GM21528 (cell line): ENCODE measurements around the gene CACNA1C.

Experiments
- ATAC-seq: cut with Tn5 transposase; IDR thresholded peaks from one replicate; pipeline ENCODE4 v1.9.1; 2021; ENCODE audit warnings: mild to moderate bottlenecking, moderate library complexity; ENCODE audit not compliant: unreplicated experiment, low FRiP score

CACNA1C gene

DNA sequence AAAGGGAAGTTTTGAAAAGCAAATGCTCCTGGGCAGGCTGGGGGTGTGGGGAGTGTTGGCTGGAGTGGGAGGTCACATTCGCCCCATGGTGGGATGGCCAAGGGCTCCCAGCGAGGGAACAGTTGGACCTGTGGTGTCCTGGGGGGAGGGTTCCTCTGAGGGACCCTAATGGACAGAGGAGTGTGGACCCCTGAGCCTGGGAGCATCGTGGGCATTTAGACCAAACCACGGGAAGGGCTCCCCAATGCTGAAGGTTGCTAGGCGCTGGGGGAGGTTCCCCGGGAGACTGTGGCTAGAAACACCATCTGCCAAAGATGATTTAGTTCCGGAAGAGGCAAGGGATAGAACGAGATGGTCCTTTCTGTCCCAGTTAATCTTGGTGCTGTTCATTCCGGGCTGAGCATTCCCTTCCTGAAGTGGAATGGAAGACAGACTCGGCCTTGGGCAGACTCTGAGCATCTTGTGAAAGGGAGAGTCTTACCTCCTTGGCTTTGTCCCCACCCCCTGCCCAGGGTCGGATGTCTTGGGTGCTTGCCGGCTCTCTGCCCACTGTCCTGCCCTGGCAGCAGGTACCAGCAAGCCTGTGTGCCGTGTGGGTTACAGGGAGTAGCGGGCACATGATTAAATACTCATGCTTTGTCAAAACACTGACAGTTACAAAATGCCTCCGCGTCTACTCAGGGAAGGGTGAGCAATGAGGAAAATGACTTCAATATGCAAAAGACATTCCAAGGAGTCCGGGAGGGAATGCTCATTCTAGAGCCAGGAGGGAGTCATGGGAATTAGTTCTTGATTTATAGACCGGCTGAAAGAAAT, 215.9 kb downstream of the CACNA1C start:
- ATAC-seq: no peak

DNA sequence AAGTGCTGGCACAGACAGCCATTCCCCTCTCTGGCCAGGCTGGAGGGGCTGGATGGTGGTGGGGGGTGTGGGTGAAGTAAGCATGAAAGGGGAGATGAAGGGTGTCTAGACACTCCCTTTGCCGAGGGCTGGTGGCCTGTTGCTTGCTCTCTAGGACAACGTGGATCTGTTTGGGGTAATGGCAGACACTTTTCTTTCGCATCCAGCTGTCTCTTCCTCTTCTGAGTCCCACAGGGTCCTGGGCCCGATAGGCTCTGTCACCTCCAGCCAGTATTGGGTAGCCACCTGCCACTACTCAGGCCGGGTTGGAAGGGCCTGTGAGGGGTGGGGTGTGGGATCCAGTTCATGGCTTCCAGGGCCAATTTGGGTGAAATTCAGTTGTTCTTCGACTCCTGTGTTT, 218.1 kb downstream of the CACNA1C start:
- no peak for ATAC-seq

DNA sequence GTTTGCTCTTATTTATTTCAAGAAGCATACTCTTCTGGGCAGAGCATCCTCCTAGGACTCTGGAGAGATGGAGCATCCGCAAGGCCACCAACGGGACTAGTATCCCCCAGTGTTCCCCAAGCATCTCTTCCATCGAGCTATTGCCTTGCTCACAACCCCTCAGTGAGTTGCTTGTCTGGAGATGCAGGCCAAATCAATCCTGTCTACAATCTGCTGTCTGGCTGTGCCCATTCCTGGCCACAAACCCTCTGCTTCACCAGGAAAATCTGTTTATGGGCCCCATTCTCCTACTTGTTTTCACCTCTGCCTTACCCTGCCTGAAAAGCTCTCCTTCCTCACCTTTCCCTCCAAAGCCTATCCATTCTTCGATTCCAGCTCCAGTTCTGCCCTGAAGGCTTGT, 219.2 kb downstream of the CACNA1C start:
- no peak for ATAC-seq

DNA sequence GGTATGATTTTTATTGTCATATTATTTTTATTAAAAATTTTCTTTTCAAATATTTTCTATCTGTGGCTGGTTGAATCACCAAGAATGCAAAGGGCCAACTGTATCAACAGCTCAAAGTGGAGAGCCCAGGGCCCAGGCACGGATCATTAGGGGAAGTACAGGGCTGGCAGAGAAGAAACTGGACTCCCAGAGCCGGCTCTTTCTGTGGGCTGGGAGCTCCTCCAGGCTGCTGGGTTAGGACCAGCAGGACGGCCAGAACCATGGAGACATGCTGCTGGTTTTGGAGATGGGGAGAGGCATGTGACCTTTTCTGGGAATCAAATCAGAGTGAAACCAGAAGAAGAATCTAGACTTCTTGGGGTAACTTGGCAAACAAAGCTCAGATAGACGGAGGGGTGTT, 220.5 kb downstream of the CACNA1C start:
- no peak for ATAC-seq

DNA sequence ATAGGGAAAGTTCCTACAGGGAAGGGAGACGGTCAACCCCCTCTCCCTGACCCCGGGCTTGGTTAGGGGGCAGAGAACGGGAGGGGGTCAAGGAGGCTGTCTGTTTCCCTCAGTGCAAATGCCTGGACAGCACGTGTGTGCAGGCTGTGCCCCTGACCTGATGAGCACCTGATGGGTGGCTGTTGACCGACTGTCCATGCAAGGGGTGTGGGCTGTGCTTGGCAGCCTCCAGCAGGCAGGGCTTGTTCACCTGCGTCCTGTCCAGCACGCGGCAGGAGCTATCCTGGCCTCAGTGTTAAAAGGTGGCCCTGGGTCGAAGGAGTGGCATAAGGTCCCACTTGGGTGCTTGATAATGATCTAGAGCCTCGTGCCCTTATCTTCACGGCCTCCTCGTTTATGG, 221.0 kb downstream of the CACNA1C start:
- no peak for ATAC-seq

DNA sequence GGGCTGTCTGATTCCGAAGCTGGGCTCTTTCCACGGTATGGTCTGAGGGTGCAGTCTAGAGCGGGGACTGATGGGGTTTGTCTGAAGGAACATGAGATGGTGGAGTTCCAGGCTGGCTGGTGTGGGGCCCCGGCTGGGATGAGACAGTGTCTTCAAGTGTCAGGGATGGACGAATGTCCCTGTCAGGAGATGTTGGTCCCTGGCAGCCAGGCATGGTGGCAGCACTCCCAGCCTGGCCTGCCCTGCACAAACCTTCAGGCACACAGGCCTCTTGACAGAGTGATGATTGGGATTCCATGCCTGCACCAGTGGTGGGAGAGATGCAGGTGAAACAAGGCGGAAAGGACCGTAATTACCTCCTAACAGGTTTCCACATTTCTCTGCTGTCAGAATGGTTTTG, 221.9 kb downstream of the CACNA1C start:
- no peak for ATAC-seq

DNA sequence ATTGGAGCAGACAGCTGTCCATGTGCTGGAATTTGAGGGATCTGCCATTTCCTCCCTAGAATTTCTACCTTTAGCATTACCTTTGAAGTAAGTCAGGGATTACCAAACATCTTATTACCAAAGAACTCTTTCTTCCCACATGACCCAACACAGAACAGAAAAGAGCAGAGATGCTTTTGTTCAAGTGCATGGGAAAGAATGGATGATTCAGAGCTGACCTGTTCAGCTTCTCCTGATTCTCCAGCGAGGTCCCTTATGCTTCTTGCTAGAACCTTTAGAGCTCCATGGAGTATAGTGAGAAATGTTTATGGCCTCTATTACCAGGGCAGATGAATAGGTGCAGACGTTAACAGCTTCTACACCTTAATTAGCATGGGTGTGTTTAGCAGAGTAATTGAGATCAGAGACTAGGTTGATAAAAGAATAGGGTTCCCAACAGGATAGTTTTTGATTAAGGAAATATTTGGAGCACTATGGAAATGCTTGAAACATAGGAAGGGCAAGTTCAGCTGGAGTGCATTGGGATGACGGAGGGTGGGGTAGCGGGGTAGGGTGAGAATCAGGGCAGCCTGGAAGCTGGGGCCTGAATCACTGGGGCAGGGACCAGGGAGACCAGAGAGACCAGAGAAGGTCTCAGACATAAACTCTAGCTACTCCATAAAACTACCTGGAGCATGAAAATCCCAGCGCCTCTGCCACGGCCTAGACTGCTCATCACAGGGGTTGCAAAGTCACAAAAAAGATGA, 223.7 kb downstream of the CACNA1C start:
- no peak for ATAC-seq

DNA sequence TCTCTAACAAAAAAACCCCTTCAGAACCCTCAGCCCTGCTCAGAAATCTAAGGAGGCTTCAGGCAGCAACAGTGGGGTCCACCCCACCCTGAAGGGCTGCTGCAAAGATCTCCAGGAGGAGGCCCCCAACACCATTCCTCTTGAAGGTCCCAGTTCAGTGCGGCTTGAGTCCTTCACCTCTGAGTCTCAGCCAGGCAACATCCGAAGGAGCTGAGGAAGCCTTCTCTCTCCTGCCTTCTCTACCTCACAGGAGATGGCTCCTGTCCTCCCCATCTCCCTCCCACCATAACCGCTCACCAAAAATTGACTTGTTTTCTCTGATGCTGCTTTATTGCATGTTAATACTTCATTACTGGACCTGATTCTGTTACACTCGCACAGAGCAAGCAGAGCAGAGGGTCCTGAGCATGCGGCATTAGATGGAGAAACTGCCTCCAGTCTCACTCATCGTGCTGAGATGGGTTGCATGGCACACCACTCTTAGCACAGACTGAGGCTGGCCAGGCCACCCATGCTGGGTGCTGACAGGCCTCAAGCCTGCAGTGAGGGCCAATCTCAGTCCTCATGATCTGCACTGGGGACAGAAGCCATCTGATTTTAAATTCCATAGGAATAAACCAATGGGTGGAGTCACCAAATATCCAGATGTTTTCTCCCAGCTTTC, 224.8 kb downstream of the CACNA1C start:
- no peak for ATAC-seq

DNA sequence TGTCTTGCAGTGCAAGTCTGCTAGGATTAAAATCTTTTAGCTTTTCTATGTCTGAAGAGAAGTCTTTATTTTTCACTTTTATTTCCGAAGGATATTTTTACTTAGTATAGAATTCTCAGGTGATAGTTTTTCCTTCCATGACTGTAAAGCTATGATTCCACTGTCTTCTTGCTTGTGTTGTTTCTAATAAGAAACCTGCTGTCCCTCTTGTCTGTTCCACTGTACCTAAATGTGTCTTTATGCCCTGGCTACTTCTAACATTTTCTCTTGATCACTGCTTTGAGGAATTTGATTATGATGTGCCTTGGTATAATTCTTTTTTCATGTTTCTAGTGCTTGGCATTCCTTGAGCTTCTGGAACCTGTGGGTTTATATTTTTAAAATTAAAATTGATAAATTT, 228.7 kb downstream of the CACNA1C start:
- no peak for ATAC-seq

DNA sequence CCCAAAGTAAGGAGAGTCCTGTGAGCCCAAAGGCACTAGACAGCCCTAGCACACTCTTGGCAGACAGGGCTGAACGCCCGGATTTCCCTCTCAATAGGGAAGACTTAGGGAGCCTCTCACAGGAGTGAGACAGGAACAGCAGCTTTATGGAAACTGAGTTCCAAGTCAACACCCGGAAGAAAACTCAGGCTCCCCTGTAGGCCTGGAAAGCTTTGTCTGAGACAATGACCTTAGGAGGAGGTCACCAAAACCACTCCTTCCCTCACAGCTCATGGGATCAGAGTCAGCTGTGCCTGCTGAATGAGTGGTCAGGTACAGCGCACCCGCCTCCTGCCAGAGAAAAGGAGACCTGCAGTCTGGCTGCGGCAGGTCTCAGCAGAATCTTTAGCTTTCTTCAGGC, 229.5 kb downstream of the CACNA1C start:
- ATAC-seq: no peak

DNA sequence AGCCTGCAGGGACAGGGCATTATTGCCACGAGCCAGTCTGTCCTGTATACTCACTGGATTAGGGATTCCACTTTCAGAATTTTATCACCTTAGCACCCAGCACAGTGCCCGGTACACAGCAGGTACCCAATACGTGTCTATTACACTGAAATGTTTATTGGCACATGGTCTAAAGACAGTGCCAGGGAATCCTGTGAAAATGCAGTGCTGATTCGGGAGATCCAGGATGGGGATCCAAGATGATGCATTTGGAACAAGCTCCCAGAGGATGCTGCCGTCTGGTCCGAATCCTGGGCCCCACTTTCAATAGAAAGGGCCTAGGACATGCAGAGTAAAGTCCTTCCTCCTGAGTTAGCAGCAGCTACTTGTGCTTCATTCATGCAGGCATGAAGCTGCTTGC, 230.7 kb downstream of the CACNA1C start:
- ATAC-seq: no peak

DNA sequence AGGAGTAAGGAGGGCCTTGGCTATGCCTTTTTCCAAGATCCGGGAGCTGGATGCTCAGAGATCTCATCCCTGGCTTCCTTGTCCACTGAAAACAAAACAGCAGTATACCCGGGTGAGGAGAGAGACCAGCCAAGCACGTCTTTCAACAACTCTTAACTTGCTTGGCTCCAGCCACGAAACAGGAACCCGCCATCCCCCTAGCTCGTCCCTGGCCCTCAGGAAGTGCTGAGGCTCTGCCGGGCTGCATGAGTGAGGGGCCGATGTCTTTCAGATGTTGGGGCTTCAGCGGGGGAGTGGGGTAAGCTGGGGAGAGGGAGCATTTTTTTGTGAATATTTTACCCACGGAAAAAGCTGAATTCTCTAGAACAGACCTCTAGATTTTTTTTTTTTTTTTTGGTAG, 231.1 kb downstream of the CACNA1C start:
- no peak for ATAC-seq

DNA sequence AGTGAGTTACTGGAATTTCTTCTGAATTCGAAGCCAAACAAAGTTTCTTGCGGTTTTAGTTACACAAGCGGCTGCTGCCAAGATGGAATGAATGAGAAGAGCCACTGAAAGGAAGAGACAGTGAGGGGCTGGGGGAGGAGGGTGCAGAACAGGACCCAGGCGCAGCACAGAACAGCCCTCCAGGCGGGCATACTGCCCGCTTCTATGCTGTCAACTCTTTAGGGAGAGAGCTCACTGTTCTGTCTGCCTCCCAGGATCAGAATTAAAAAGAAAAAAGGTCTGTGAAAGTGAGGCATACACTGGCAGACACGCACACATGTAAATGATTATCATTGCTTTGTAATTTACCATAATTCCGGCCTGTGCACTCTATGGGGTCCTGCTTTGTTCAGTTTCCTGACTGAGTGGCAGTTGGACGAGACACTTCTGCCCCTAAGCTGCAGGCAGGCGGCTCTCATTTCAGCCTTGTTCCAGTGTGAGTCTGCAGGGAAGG, 231.6 kb downstream of the CACNA1C start:
- no peak for ATAC-seq

DNA sequence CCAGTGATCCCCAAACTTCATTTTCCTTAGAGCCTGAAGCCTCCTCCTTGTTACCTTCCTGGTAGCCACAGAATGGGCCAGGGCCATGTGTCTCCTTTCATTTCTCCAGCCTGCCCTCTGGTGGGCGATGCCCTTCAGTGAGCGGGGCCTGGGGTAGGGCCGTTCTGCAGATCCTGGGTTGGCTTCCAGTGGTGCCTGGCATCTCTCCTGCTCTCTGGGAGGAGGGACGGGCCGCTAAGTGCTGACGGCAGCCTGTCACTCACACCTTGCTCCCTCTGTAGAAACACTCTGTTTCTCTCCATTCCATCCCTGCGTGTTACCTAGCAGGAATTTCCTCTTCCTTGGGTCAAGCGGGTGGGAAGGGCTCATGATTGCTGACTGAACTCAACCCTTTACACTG, 232.1 kb downstream of the CACNA1C start:
- ATAC-seq: no peak

DNA sequence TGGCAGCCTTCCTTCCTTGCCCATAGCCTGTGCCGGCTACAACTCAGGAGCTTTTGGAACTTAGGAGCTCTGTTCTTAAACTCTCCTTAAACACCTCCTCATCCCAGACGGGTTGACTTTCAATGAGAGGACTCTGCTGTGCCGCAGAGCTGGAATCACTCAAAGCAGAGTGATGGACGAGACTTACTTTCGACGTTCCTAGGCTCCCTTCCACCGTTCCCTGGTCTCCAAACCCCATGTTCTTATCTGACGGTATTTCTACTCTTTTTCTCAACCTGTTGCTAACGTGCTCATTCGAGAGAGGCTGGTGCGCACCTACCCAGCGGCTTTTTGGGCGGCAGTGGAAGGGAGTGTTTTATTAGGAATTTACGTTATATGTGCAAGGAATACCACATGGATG, 232.7 kb downstream of the CACNA1C start:
- no peak for ATAC-seq

DNA sequence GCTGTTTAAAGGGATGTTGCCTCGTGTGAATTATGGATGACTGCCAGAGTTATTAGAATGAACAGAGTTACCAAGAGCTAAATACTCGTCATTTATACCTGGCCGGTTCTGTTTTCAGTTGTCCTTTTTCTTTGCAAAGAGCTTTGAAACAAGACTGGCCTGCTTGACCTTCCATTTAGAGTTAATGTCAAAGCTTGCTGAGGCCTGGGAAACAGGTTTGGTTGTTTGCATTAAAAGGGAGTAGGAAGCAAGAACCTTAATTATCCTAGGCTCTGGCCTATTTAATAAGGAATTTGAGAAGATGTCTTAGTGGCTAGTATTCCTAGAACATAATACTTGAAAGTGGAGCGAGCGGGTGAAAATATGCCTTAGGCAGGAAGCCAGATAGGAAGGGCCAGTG, 233.3 kb downstream of the CACNA1C start:
- no peak for ATAC-seq

DNA sequence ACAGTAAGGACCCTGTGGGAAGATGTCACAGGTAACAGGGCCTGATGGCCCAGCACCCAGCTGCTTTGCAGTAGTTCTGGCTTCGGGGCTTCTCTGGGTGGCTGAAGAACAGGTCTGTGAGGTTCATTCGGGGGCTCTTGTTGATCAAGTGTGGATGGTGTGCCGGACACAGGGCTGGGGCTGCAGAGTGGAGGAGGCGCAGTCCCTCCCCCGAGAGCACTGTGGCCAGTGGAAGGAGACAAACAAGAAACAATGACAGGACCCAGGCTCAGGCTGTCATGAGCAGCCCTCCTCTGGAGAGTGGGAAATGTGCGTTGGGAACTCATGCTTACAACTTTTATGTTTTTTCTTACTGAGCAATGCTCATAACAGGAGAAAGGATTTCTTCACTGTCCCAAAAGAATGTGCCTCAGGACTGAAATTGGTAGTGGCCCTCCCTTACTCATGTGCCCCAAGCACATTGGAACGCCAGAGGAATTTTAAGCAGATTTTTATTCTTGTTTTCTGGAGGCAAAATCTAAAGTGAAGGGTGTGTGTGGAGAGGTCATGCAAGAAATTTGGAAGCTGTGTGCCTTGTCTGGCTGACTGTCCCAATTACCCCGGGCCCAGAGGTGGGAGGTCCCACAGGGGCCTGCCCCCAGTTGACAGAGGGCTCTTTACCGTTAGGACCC, 233.8 kb downstream of the CACNA1C start:
- no peak for ATAC-seq

DNA sequence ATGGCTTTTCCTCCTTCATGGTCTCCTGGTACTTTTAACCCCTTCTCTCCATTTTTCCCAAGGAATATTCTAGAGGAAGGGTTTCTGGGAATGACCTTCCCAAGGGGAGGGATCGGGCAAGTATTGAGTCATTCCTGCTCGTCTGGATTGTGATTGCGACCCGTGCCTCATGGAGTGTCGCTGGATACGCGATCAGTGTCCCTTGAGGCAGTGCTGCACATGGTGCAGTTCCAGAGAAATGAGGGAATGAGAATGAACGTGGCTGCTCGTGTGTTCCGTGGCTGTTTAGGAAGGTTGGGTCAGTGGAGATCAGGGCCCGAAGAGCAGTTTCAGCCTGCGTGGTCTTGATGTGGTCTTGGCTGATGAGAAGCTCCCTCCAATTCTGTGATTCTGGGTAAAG, 234.4 kb downstream of the CACNA1C start:
- no peak for ATAC-seq

DNA sequence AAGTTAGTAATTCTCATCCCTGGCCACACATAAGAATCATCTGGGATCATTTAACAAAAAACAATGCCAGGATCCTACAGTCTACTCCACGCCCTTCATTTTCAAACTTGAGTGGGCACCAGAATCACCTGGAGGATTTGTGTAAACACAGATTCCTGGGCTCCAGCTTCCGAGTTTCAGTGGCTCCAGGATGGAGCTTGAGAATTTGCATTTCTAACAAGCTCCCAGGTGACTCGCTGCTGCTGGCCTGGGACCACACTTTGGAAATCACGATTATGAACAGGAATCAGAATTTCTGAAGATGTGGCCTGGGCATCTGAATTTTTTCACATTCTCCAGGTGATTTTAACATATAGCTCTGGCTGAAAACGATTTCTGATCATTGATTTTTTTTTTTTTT, 234.8 kb downstream of the CACNA1C start:
- ATAC-seq: no peak

DNA sequence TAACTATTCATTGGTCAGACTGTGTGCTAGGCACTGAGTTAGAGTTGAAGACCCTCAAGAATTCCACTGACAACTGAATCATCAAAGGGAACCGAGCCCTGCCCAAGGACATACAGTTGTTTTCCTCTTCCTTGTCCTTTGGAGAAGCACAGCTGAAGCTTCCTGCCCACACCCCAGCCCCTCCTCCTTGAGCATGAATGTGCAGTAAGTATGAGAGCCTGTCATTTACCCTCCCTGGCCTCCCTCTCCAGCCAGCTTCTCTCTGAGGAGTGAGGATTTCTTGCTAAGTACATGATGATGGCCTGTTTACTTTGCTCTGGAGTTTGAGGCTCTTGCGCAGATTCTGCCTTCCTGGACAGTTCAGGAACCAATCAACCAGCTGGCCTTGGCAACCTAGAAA, 235.2 kb downstream of the CACNA1C start:
- no peak for ATAC-seq

DNA sequence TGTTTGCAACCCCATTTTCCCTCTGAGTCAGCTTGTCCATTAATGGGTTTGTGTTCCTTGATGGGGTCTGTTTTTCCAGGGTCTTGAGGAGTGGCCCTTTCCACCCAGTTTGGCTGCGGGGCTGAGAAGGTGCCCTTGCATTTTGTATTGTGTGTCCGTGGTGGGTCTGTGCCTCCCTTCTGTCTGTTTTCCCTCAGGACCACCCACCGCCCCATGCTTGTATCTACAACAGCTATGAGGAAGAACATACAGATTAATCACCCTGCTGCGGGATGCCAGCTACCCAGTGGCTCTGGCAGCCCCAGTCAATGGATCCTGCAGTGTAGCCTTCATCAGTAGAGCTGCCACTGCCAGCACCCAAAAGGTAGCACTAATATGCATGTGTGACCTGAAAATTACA, 235.7 kb downstream of the CACNA1C start:
- no peak for ATAC-seq
